HPDE6-E6E7 (cell line): ENCODE results near the gene CASD1.

Source experiments
- DNase-seq: peaks from one replicate; pipeline ENCODE4 v3.0.0; 2011; ENCODE audit warnings: missing footprints; ENCODE audit errors: extremely low spot score

CASD1 gene

GRCh38 chr7:94579470-94579869, 69.9 kb downstream of the CASD1 start:
- no peak for DNase-seq

- no peak for DNase-seq
Observed at GRCh38 chr7:94580601-94581000, 71.0 kb downstream of the CASD1 start.

- DNase-seq = no peak
Observed at GRCh38 chr7:94584113-94584512, 74.5 kb downstream of the CASD1 start.

GRCh38 chr7:94588075-94588474, 78.5 kb downstream of the CASD1 start:
- DNase-seq = no peak

GRCh38 chr7:94590526-94591162, 81.0 kb downstream of the CASD1 start:
- DNase-seq = no peak

- no peak for DNase-seq
Observed at GRCh38 chr7:94591176-94591575, 81.6 kb downstream of the CASD1 start.

- DNase-seq = no peak
Observed at GRCh38 chr7:94594882-94595281, 85.3 kb downstream of the CASD1 start.

GRCh38 chr7:94595717-94596116, 86.1 kb downstream of the CASD1 start:
- no peak for DNase-seq

- no peak for DNase-seq
Observed at GRCh38 chr7:94600267-94600666, 90.7 kb downstream of the CASD1 start.

GRCh38 chr7:94602181-94602580, 92.6 kb downstream of the CASD1 start:
- DNase-seq = no peak

- no peak for DNase-seq
Observed at GRCh38 chr7:94605031-94605430, 95.4 kb downstream of the CASD1 start.
